ENCODE data around the gene ACTG1.

The ACTG1 gene

DNA sequence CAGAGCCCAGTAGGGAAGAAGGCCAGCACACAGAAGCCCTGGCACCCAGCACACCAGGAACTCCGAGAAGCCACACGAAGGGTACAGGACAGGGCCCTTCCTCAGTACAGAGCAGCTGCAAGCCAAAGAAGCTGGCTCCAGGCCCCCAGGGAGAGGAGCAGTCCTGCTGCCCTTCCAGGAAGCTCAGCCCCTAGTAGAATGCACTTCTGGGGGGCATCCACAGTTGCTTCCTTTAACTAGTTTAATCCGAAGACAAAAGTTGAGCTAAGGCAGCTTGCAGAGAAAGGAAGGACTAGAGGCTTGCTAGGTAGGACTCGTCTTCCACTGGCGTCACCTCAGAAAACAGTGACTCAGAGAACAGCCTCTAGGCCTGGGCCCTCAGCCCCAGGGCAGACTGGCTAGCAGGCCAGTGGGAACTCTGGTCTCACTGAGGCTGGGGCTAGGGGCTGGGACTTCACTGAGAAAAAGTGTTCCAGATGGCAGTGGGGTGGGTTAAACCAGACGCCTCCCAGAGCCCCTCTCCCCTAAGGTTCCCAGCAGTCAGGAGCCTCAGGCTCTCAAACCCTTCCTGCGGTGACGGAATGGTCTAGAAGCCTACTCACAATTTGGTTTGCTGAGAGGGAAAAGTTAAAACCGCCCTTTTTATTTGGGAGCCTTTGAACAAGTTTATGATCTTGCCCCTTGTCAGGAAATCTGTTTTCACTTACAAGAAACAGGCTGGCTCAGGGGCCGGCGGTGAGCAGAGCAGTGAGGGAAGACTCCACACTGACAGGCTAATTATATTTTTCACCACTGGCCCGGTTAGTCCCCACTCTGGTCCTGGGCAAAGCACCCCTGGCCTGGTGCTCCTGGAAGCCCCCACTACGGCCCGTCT lies 41.4 kb downstream of the ACTG1 start:
- no peak overlapping the region for H3K4me3 ChIP-seq (ENCODE audit: low read depth, low read length)
- DNase-seq (ENCODE audit: low read depth): no peak

DNA sequence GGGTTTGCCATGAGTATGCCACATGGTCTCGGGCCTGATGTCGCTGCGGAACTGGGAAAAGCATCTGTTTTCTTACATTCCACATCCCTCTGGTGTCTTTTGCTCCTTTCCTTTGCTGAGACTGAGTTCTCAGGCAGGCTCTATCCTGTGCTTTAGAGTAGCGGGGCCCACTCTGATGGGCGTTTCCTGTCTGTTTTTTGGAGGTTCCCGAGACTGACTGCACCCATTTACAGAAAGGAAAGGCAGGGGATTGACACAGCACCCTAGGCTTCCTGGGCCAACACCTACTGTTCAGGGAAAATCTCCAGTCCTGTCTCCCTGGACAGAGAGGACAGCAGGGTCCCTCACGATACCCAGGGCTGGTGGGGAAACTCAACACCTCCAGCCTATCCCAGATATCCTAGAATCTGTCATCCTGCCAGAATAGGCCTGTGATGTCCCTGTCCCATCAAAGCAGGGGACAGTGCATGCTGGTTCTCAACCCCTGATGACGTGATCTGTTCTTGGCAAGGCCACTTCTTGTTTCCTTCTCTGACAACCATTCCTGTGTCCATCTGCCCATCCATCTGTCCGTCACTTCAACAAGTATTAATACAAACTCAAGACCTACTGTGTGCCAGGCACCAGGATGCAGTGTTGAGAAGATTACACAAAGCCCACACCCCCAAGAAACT lies 42.2 kb downstream of the ACTG1 start:
- no peak for DNase-seq (ENCODE audit: low read depth)
- H3K4me3 ChIP-seq (ENCODE audit: low read depth, low read length): no peak overlapping the region

DNA sequence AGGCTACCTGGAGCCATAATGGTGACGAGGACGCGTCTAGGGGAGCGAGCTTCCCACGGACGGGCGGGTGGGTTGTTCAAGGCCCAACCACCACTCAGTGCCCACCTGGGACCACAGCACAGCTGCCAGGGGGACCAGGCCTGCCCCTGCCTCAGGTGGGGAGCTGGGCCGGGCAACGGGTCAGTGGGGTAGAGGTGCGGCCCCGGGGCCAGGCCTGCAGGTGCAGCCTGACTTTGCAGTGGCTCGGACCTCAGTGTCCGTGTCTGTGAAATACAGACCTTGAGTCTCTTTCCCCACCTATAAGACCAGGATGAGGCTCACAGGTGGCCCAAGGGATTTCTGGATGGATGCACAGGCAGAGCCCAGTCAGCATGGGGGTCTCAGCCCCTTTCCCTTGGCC lies 43.3 kb downstream of the ACTG1 start:
- H3K4me3 ChIP-seq (ENCODE audit: low read depth, low read length): no peak overlapping the region
- DNase-seq (ENCODE audit: low read depth): no peak

DNA sequence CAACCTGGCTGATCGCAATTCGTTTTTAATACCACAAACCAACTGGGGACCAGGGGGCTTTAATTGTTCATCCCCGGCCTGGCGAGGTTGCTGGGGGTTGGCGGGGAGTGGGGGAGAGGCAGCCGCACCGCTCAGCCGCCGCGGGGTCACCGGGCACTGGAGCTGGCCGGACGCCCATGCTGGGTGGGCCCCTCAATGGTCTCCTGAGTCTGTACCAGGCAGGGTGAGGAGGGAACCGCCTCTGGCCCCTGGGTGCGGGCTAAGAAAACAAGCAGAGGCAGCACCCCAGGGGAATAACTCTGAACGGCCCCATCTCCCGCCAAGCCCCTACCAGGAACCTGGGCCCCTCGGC lies 43.9 kb downstream of the ACTG1 start:
- H3K4me3 ChIP-seq (ENCODE audit: low read depth, low read length): no peak overlapping the region
- no peak for DNase-seq (ENCODE audit: low read depth)

DNA sequence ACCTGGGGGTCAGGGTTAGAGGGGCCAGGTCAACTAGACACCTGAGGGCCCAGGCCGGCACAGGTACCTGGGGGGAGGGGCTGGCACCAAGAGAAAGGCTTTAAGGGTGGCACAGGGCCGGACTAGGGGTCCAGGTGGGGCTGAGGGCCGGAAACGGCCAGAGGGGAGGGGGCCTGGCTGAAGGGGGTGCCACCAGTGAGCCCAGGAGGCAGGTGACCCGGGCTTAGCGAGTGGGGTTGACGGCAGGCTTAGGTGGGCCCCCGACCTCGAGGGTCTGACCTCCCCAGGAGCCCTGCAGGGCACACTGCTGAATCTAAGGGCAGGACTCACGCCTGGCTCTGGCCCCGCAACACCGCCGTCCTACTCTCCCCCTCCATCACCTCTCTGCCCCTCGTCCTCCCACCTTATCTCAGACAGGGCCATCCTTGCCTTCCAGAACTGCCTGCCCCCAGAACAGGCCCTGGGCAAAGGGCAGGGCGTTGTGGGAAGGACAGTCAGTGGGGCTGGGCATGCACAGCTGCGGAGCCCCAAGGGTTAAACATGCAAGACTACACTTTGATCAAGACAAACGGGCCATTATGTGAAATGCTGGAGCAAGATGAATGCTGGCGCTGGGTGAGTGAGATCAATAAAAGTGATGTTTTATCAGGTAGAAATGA lies 44.4 kb downstream of the ACTG1 start:
- no peak for DNase-seq (ENCODE audit: low read depth)
- no peak overlapping the region for H3K4me3 ChIP-seq (ENCODE audit: low read depth, low read length)

DNA sequence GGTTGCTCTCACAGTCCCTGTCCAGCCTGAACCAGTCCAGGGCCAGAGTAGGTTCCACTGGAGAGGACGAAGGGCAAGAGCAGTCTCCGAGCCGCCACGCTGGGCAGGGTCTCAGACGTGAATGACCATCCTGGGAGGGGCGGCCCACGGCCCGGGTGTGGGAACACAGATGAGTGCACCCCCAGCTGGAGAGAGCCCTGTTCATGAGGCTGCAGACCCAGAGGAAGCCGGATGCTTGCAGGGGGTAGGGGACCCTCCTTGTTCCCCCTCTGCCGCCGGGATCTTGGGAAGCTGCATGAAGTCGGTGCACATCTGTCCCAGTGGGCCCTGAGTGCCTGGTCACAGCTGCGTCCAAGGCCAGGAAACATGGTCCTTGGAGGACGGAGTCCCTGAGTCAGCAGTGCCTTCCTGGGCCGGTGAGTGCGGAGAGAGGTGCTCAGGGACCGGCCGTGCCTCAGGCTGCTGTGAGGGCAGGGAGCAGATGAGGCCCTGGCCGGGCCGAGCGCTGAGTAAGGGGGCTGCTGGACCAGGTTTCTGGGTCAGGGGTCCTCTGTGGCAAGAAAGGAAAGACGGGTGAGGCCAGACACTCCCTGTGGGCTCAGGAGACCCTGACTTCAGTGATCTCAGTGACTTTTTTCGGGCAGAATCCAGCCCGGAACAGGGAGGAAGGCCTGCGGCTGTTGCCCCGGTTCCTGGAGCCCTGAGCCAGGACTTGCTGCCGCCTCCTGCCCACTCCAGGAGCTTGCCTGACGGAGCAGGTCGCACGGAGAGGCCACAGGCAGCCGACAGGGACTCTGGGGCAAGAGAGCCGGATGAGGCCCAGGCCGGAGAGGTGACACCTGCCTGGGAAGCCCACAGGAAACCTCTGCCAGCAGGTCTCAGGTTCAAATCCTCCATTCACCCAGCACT lies 45.8 kb downstream of the ACTG1 start:
- DNase-seq (ENCODE audit: low read depth): no peak
- H3K4me3 ChIP-seq (ENCODE audit: low read depth, low read length): no peak overlapping the region

DNA sequence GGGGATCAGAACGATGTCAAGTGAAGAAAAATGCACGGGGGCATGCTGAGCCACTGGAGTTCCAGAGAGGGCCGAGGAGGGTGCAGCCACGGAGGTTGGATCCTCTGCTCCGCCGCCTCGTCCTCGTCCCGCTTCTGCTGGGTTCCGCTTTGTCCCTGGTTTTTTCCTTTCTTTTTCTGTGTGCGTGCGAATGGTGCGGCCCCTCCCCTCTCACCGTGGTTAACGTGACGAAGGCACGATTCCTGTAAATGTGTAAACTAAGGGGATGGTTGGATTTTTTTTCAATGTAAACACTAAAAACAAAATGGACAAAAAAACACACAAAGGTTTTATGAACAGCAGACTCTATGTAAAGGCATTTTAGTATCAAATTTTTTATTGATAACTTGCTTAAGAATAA lies 46.7 kb downstream of the ACTG1 start:
- no peak for DNase-seq (ENCODE audit: low read depth)
- no peak overlapping the region for H3K4me3 ChIP-seq (ENCODE audit: low read depth, low read length)

DNA sequence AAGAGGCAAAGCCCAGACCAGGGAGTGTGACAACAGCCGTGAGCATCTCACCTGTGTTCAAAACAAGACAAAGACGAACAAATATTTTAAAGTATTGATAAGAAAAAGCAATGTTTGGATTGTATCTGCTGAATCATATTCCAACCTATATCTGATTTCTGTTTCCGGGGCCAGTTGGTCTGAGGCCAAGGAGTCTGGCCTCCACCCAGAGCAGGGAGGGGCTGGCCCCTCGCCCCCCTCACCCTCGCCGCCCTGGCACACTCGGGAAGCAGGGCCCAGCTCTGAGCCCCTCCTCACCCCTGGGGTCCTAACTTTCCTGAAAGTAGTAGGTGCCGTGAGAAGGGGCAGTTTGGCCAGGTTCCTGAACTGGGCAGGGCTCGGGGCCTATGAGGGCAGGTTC lies 48.0 kb downstream of the ACTG1 start:
- no peak overlapping the region for H3K4me3 ChIP-seq (ENCODE audit: low read depth, low read length)
- no peak for DNase-seq (ENCODE audit: low read depth)

DNA sequence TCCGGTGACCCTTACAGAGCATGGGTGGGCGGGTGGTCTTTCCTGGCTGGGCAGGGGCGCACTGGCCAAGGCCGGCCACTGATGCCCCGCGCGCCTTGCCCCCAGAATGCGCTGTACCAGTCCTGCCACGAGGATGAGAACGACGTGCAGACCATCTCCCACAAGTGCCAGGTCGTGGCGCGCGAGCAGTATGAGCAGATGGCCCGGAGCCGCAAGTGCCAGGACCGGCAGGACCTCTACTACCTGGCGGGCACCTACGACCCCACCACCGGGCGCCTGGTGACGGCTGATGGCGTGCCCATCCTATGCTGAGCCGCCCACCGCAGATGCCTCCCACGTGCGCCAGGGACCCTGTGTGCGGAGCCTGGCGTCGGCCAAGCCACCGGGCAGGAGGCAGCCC lies 49.1 kb downstream of the ACTG1 start:
- no peak for DNase-seq (ENCODE audit: low read depth)
- H3K4me3 ChIP-seq (ENCODE audit: low read depth, low read length): no peak overlapping the region

DNA sequence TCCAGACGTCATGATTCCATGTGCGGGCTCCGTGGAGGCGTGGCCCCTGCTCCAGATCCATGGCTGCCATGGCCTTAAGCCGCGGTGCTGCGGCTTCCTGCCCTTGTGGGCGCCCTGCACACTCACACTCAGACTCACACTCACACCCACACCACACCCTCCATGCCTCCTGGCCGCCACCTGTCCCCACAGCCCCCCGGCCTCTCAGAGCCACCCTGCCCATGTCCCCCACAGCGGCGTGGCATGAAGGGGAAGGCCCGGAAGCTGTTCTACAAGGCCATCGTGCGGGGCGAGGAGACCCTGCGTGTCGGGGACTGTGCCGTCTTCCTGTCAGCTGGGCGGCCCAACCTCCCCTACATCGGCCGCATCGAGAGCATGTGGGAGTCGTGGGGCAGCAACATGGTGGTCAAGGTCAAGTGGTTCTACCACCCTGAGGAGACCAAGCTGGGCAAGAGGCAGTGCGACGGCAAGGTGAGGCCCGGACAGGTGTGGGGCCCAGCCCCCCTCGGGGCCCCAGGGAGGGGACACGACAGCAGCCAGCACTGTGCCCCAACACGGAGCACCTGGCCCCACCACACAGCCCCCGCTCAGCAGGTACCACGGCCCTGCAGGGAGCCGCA lies 50.0 kb downstream of the ACTG1 start:
- DNase-seq (ENCODE audit: low read depth): no peak
- H3K4me3 ChIP-seq (ENCODE audit: low read depth, low read length): no peak overlapping the region

DNA sequence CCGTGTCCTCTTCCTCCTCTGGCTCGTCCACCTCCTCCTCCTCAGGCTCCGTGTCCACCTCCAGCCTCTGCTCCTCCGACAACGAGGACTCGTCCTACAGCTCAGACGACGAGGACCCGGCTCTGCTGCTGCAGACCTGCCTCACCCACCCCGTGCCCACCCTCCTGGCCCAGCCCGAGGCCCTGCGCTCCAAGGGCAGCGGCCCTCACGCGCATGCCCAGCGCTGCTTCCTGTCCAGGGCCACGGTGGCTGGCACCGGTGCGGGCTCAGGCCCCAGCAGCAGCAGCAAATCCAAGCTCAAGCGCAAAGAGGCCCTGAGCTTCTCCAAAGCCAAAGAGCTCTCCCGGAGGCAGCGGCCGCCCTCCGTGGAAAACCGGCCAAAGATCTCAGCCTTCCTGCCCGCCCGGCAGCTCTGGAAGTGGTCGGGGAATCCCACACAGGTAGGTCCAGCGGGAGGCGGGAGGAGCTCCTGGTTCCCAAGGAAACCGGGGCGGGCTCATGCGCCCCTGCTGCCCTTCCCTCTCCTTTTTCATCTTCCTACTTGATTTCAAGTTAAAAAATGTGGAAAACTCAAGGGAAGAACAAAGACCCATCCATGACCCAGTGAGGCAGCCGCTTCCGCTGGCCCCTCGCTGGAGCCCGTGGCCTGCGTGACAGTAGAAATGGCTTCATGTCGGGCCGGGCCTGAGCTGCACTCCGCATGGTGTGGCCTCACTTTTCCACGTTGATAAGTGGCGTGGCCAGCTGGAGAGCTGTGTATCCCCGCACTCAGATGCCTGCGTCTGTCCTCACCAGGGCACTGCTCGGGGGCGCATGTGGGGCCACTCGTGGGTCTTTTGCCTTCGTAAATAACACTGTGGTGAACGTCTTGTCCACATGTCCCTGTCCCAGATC lies 50.7 kb downstream of the ACTG1 start:
- H3K4me3 ChIP-seq (ENCODE audit: low read depth, low read length): no peak overlapping the region
- DNase-seq (ENCODE audit: low read depth): no peak

DNA sequence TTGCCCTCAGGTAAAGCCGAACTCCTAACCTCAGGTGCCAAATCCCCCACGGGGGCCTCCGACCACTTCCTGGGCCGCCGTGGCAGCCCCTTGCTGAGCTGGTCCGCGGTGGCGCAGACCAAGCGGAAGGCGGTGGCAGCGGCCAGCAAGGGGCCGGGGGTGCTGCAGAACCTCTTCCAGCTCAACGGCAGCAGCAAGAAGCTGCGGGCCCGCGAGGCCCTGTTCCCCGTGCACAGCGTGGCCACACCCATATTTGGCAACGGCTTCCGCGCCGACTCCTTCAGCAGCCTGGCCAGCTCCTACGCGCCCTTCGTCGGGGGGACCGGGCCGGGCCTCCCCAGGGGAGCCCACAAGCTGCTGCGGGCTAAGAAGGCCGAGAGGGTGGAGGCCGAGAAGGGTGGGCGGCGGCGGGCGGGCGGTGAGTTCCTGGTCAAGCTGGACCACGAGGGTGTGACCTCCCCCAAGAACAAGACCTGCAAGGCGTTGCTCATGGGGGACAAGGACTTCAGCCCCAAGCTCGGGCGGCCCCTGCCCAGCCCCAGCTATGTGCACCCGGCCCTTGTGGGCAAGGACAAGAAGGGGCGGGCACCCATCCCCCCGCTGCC lies 51.6 kb downstream of the ACTG1 start:
- no peak for DNase-seq (ENCODE audit: low read depth)
- no peak overlapping the region for H3K4me3 ChIP-seq (ENCODE audit: low read depth, low read length)
